ENCODE results near the gene FERMT3. TPM values are rescaled to one million over a fixed set of nuclear protein-coding genes. Genes with fewer than 3 reads are reported as not detected.
A peak's percentile ranks its signal among the peaks of the same experiment; 100 is the strongest.

Gene FERMT3
- polyA plus RNA-seq, 2 donors, result 4.4 to 5.8 TPM

DNA sequence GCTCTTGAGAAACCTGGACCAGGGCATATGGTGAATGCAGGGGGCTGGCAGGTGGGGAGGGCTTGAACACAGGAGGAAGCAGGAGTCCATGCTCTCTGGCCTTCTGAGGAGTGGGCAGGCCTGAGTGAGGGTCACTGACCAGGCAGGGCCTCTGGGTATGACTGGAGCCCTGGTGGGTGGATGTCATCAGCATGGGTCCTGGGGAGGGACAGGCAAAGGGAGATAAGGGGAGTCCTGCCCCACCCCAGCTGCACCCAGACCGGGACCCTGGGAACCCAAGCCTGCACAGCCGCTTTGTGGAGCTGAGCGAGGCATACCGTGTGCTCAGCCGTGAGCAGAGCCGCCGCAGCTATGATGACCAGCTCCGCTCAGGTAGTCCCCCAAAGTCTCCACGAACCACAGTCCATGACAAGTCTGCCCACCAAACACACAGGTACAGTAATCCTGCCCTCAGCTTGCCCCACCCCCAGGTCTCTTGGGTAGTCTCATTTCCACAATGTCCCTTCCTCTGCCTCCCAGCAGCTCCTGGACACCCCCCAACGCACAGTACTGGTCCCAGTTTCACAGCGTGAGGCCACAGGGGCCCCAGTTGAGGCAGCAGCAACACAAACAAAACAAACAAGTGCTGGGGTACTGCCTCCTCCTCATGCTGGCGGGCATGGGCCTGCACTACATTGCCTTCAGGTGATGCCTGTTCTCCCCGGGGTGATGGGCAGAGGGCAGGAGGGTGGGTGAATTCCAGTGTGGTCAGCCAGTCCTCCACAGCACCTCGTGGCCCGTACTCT lies 25.9 kb downstream of the FERMT3 start:
- peak overlapping the region in 1 of 2 donors; percentile 11 for H3K27ac ChIP-seq (ENCODE audit: low read depth in 2 of 2, low read length in 1 of 2)
- WGBS, 2 donors, result 85 to 86% methylated on average over 15 of the region's 15 CpGs
- H3K27me3 ChIP-seq (ENCODE audit: control insufficient read depth in 1 of 2, insufficient read depth in 2 of 2, low read length in 2 of 2), result no peaks in the 10 kb centered on the region
- no peaks in the 10 kb centered on the region for H3K9me3 ChIP-seq (ENCODE audit: control insufficient read depth in 2 of 2, insufficient read depth in 1 of 2, low read depth in 1 of 2, low read length in 1 of 2)
- peaks cover 1 to 32% of the 10 kb centered on the region in 2 donors for H3K4me1 ChIP-seq (ENCODE audit: control insufficient read depth in 2 of 2, insufficient read depth in 2 of 2, low read length in 1 of 2)
- no peak overlapping the region for H3K4me3 ChIP-seq (ENCODE audit: low read depth in 1 of 2, low read length in 2 of 2)
- H3K36me3 ChIP-seq (ENCODE audit: control insufficient read depth in 2 of 2, insufficient read depth in 2 of 2, low read length in 1 of 2), result no peaks in the 10 kb centered on the region

GRCh38 chr11:64232967-64233315 lies 26.4 kb downstream of the FERMT3 start:
- WGBS, 2 donors, result 81 to 83% methylated on average over 8 of the region's 8 CpGs
- H3K4me3 ChIP-seq (ENCODE audit: low read depth in 1 of 2, low read length in 2 of 2), result no peak overlapping the region
- H3K27ac ChIP-seq (ENCODE audit: low read depth in 2 of 2, low read length in 1 of 2), result peak overlapping the region in 1 of 2 donors; percentile 11
- no peaks in the 10 kb centered on the region for H3K27me3 ChIP-seq (ENCODE audit: control insufficient read depth in 1 of 2, insufficient read depth in 2 of 2, low read length in 2 of 2)
- H3K36me3 ChIP-seq (ENCODE audit: control insufficient read depth in 2 of 2, insufficient read depth in 2 of 2, low read length in 1 of 2), result peaks cover 0 to 2% of the 10 kb centered on the region in 2 donors
- no peaks in the 10 kb centered on the region for H3K9me3 ChIP-seq (ENCODE audit: control insufficient read depth in 2 of 2, insufficient read depth in 1 of 2, low read depth in 1 of 2, low read length in 1 of 2)
- H3K4me1 ChIP-seq (ENCODE audit: control insufficient read depth in 2 of 2, insufficient read depth in 2 of 2, low read length in 1 of 2), result peaks cover 0 to 32% of the 10 kb centered on the region in 2 donors

- 2 to 3% methylated on average over 43 to 62 of the region's 62 CpGs for WGBS, 2 donors
- peak within 1 kb of the TSS; percentile 82 to 85 for H3K27ac ChIP-seq (ENCODE audit: low read depth in 2 of 2, low read length in 1 of 2)
- peaks cover 0 to 2% of the 10 kb centered on the region in 2 donors for H3K36me3 ChIP-seq (ENCODE audit: control insufficient read depth in 2 of 2, insufficient read depth in 2 of 2, low read length in 1 of 2)
- peaks cover 0 to 35% of the 10 kb centered on the region in 2 donors for H3K4me1 ChIP-seq (ENCODE audit: control insufficient read depth in 2 of 2, insufficient read depth in 2 of 2, low read length in 1 of 2)
- no peaks in the 10 kb centered on the region for H3K9me3 ChIP-seq (ENCODE audit: control insufficient read depth in 2 of 2, insufficient read depth in 1 of 2, low read depth in 1 of 2, low read length in 1 of 2)
- H3K4me3 ChIP-seq (ENCODE audit: low read depth in 1 of 2, low read length in 2 of 2), result peak within 1 kb of the TSS; percentile 73 to 80
- no peaks in the 10 kb centered on the region for H3K27me3 ChIP-seq (ENCODE audit: control insufficient read depth in 1 of 2, insufficient read depth in 2 of 2, low read length in 2 of 2)
Measured at GRCh38 chr11:64233913-64234586, 27.5 kb downstream of the FERMT3 start, which contains the start of gene VEGFB. VEGFB (plus strand) TSS chr11:64234584; CDS start chr11:64234834, 250 bp downstream.

GRCh38 chr11:64234647-64235379 lies 28.3 kb downstream of the FERMT3 start:
- Histone ChIP-seq H3K4me3 (ENCODE audit: low read depth in 1 of 2, low read length in 2 of 2) (peak overlapping the region; percentile 73 to 80), H3K36me3 (ENCODE audit: control insufficient read depth in 2 of 2, insufficient read depth in 2 of 2, low read length in 1 of 2) (peaks cover 0 to 2% of the 10 kb centered on the region in 2 donors), H3K4me1 (ENCODE audit: control insufficient read depth in 2 of 2, insufficient read depth in 2 of 2, low read length in 1 of 2) (peaks cover 3 to 37% of the 10 kb centered on the region in 2 donors), H3K27ac (ENCODE audit: low read depth in 2 of 2, low read length in 1 of 2) (peak overlapping the region; percentile 82 to 85), H3K9me3 (ENCODE audit: control insufficient read depth in 2 of 2, insufficient read depth in 1 of 2, low read depth in 1 of 2, low read length in 1 of 2) (no peaks in the 10 kb centered on the region), H3K27me3 (ENCODE audit: control insufficient read depth in 1 of 2, insufficient read depth in 2 of 2, low read length in 2 of 2) (no peaks in the 10 kb centered on the region)
- WGBS, 2 donors, result 2% methylated on average over 38 to 80 of the region's 80 CpGs

- peaks cover 0 to 2% of the 10 kb centered on the region in 2 donors for H3K36me3 ChIP-seq (ENCODE audit: control insufficient read depth in 2 of 2, insufficient read depth in 2 of 2, low read length in 1 of 2)
- H3K4me1 ChIP-seq (ENCODE audit: control insufficient read depth in 2 of 2, insufficient read depth in 2 of 2, low read length in 1 of 2), result peaks cover 4 to 42% of the 10 kb centered on the region in 2 donors
- 74 to 82% methylated on average over 12 of the region's 12 CpGs for WGBS, 2 donors
- peak overlapping the region; percentile 73 to 80 for H3K4me3 ChIP-seq (ENCODE audit: low read depth in 1 of 2, low read length in 2 of 2)
- peak overlapping the region; percentile 82 to 85 for H3K27ac ChIP-seq (ENCODE audit: low read depth in 2 of 2, low read length in 1 of 2)
- H3K9me3 ChIP-seq (ENCODE audit: control insufficient read depth in 2 of 2, insufficient read depth in 1 of 2, low read depth in 1 of 2, low read length in 1 of 2), result no peaks in the 10 kb centered on the region
- H3K27me3 ChIP-seq (ENCODE audit: control insufficient read depth in 1 of 2, insufficient read depth in 2 of 2, low read length in 2 of 2), result no peaks in the 10 kb centered on the region
Measured at GRCh38 chr11:64235437-64236161, 29.1 kb downstream of the FERMT3 start.

GRCh38 chr11:64237484-64237951 lies 31.0 kb downstream of the FERMT3 start:
- no peaks in the 10 kb centered on the region for H3K27me3 ChIP-seq (ENCODE audit: control insufficient read depth in 1 of 2, insufficient read depth in 2 of 2, low read length in 2 of 2)
- peaks cover 4 to 33% of the 10 kb centered on the region in 2 donors for H3K4me1 ChIP-seq (ENCODE audit: control insufficient read depth in 2 of 2, insufficient read depth in 2 of 2, low read length in 1 of 2)
- WGBS, 2 donors, result 48 to 52% methylated on average over 12 of the region's 12 CpGs
- peak overlapping the region in 1 of 2 donors; percentile 10 for H3K4me3 ChIP-seq (ENCODE audit: low read depth in 1 of 2, low read length in 2 of 2)
- H3K27ac ChIP-seq (ENCODE audit: low read depth in 2 of 2, low read length in 1 of 2), result peak overlapping the region; percentile 76 to 84
- no peaks in the 10 kb centered on the region for H3K9me3 ChIP-seq (ENCODE audit: control insufficient read depth in 2 of 2, insufficient read depth in 1 of 2, low read depth in 1 of 2, low read length in 1 of 2)
- peaks cover 0 to 2% of the 10 kb centered on the region in 2 donors for H3K36me3 ChIP-seq (ENCODE audit: control insufficient read depth in 2 of 2, insufficient read depth in 2 of 2, low read length in 1 of 2)

DNA sequence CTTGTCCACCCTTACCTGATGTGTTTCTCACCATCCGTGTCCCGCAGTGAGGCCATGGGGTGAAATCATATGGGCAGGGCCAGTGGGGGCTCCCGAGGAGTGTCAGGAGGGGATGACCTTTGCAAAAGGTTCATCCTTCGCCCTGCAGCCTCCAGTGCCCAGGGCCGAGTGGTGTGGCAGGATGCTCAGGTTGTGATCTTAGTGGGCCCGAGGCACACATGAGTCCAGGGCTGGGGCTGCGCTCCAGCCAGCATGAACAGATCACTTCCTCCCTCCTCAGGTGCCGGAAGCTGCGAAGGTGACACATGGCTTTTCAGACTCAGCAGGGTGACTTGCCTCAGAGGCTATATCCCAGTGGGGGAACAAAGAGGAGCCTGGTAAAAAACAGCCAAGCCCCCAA lies 31.6 kb downstream of the FERMT3 start:
- H3K9me3 ChIP-seq (ENCODE audit: control insufficient read depth in 2 of 2, insufficient read depth in 1 of 2, low read depth in 1 of 2, low read length in 1 of 2), result no peaks in the 10 kb centered on the region
- H3K4me1 ChIP-seq (ENCODE audit: control insufficient read depth in 2 of 2, insufficient read depth in 2 of 2, low read length in 1 of 2), result peaks cover 4 to 37% of the 10 kb centered on the region in 2 donors
- no peaks in the 10 kb centered on the region for H3K27me3 ChIP-seq (ENCODE audit: control insufficient read depth in 1 of 2, insufficient read depth in 2 of 2, low read length in 2 of 2)
- H3K36me3 ChIP-seq (ENCODE audit: control insufficient read depth in 2 of 2, insufficient read depth in 2 of 2, low read length in 1 of 2), result peaks cover 0 to 5% of the 10 kb centered on the region in 2 donors
- H3K27ac ChIP-seq (ENCODE audit: low read depth in 2 of 2, low read length in 1 of 2), result peak overlapping the region; percentile 76 to 84
- no peak overlapping the region for H3K4me3 ChIP-seq (ENCODE audit: low read depth in 1 of 2, low read length in 2 of 2)
- WGBS, 2 donors, result 67 to 72% methylated on average over 9 of the region's 9 CpGs

- peaks cover 0 to 10% of the 10 kb centered on the region in 2 donors for H3K36me3 ChIP-seq (ENCODE audit: control insufficient read depth in 2 of 2, insufficient read depth in 2 of 2, low read length in 1 of 2)
- H3K9me3 ChIP-seq (ENCODE audit: control insufficient read depth in 2 of 2, insufficient read depth in 1 of 2, low read depth in 1 of 2, low read length in 1 of 2), result no peaks in the 10 kb centered on the region
- H3K4me3 ChIP-seq (ENCODE audit: low read depth in 1 of 2, low read length in 2 of 2), result no peak overlapping the region
- peak overlapping the region; percentile 30 to 84 for H3K27ac ChIP-seq (ENCODE audit: low read depth in 2 of 2, low read length in 1 of 2)
- H3K4me1 ChIP-seq (ENCODE audit: control insufficient read depth in 2 of 2, insufficient read depth in 2 of 2, low read length in 1 of 2), result peaks cover 8 to 31% of the 10 kb centered on the region in 2 donors
- WGBS, 2 donors, result 75 to 85% methylated on average over 5 of the region's 5 CpGs
- H3K27me3 ChIP-seq (ENCODE audit: control insufficient read depth in 1 of 2, insufficient read depth in 2 of 2, low read length in 2 of 2), result no peaks in the 10 kb centered on the region
Measured at GRCh38 chr11:64238999-64239398, 32.5 kb downstream of the FERMT3 start.
